ENCODE measurements around the gene USP10.

DNA sequence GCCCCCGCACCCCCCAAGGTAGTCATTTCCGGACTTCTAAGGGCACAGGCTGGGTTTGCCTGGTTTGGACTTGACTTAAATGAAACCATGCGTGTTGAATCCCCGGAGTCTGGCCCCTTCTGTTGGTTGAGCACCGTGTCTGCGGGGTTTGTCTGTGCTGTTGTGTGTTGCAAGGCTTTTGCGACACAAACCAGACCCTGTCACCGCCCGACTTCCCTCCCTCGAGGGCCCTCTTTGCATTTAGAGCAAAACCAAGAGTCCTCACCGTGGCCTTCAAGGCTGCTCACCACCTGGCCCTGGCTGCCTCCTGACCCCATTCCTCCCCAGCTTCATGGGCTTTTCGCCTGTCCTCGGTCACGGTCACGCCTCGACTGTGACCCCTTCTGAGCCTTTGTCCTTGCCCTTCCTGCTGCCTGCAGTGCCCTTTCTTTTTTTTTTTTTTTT, 127.4 kb downstream of the USP10 start:
- TF ChIP-seq, protein P1, sequence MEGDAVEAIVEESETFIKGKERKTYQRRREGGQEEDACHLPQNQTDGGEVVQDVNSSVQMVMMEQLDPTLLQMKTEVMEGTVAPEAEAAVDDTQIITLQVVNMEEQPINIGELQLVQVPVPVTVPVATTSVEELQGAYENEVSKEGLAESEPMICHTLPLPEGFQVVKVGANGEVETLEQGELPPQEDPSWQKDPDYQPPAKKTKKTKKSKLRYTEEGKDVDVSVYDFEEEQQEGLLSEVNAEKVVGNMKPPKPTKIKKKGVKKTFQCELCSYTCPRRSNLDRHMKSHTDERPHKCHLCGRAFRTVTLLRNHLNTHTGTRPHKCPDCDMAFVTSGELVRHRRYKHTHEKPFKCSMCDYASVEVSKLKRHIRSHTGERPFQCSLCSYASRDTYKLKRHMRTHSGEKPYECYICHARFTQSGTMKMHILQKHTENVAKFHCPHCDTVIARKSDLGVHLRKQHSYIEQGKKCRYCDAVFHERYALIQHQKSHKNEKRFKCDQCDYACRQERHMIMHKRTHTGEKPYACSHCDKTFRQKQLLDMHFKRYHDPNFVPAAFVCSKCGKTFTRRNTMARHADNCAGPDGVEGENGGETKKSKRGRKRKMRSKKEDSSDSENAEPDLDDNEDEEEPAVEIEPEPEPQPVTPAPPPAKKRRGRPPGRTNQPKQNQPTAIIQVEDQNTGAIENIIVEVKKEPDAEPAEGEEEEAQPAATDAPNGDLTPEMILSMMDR (conservative IDR thresholded peaks at IDR 0.05 in 1 of 2, IDR thresholded peaks at IDR 0.05 in 1 of 2; ENCODE audit: extremely low read depth in 1 of 2, insufficient read depth in 1 of 2, low read depth in 1 of 2, low read length in 2 of 2) = no peak
- no peak for TF ChIP-seq EZH2 (IDR thresholded peaks at IDR 0.05; ENCODE audit: borderline replicate concordance, low read length)

All from mammary epithelial cell (primary cell).